ENCODE results near the gene THAP12.
"Not testable (repeated sequence)": the region's sequence is repeated elsewhere in the genome, so short reads cannot be mapped to it uniquely, and the experiment has no call there.

THAP12 gene

GRCh38 chr11:76320929-76321328 lies 60.0 kb downstream of the THAP12 start:
- TF ChIP-seq CTCF (IDR thresholded peaks at IDR 0.05; ENCODE audit: low read depth, low read length): no peak
- no peak overlapping the region for H3K4me3 ChIP-seq (ENCODE audit: low read depth, low read length)

GRCh38 chr11:76319798-76320197 lies 61.1 kb downstream of the THAP12 start:
- H3K4me3 ChIP-seq (ENCODE audit: low read depth, low read length): not testable (repeated sequence)

GRCh38 chr11:76318744-76319384 lies 62.1 kb downstream of the THAP12 start:
- TF ChIP-seq CTCF (IDR thresholded peaks at IDR 0.05; ENCODE audit: low read depth, low read length): peak; percentile 90
- H3K4me3 ChIP-seq (ENCODE audit: low read depth, low read length): no peak overlapping the region

GRCh38 chr11:76317296-76317695 lies 63.6 kb downstream of the THAP12 start:
- TF ChIP-seq CTCF (IDR thresholded peaks at IDR 0.05; ENCODE audit: low read depth, low read length): no peak
- H3K4me3 ChIP-seq (ENCODE audit: low read depth, low read length): no peak overlapping the region

- H3K4me3 ChIP-seq (ENCODE audit: low read depth, low read length): no peak overlapping the region
- no peak for TF ChIP-seq CTCF (IDR thresholded peaks at IDR 0.05; ENCODE audit: low read depth, low read length)
Observed at GRCh38 chr11:76316726-76317125, 64.2 kb downstream of the THAP12 start.

GRCh38 chr11:76315182-76315853 lies 65.6 kb downstream of the THAP12 start:
- H3K4me3 ChIP-seq (ENCODE audit: low read depth, low read length): no peak overlapping the region
- TF ChIP-seq CTCF (IDR thresholded peaks at IDR 0.05; ENCODE audit: low read depth, low read length): no peak

- H3K4me3 ChIP-seq (ENCODE audit: low read depth, low read length): no peak overlapping the region
- no peak for TF ChIP-seq CTCF (IDR thresholded peaks at IDR 0.05; ENCODE audit: low read depth, low read length)
Observed at GRCh38 chr11:76314741-76315090, 66.2 kb downstream of the THAP12 start.

Data from WI38 (cell line).